ENCODE data around the gene RAD54L2.

GRCh38 chr3:51510996-51511395, 27.5 kb upstream of the RAD54L2 start:
- TF ChIP-seq EP300 (IDR thresholded peaks at IDR 0.05; ENCODE audit: borderline replicate concordance in 1 of 2, low read depth in 2 of 2, low read length in 2 of 2) (no peak), CTCF (IDR thresholded peaks at IDR 0.05; ENCODE audit: control extremely low read depth in 1 of 3, insufficient read depth in 1 of 3, low read depth in 1 of 3, low read length in 3 of 3) (no peak), JUND (IDR thresholded peaks at IDR 0.05; ENCODE audit: low read length) (no peak), POLR2AphosphoS5 (IDR thresholded peaks at IDR 0.05; ENCODE audit: low read depth, low read length) (no peak), TAF1 (IDR thresholded peaks at IDR 0.05; ENCODE audit: low read depth, low read length) (no peak), CBX5 (IDR thresholded peaks at IDR 0.05; ENCODE audit: low read depth, low read length) (no peak), BACH1 (IDR thresholded peaks at IDR 0.05; ENCODE audit: low read length) (no peak), TBP (IDR thresholded peaks at IDR 0.05; ENCODE audit: low read depth, low read length) (no peak), ATF3 (IDR thresholded peaks at IDR 0.05; ENCODE audit: insufficient read depth, low read depth, low read length) (no peak), RAD21 (IDR thresholded peaks at IDR 0.05 in 1 of 2, conservative IDR thresholded peaks at IDR 0.05 in 1 of 2; ENCODE audit: low read depth in 2 of 2, low read length in 2 of 2) (no peak), RFX5 (IDR thresholded peaks at IDR 0.05; ENCODE audit: borderline replicate concordance, low read depth, low read length) (no peak), ZNF274 (IDR thresholded peaks at IDR 0.05; ENCODE audit: borderline replicate concordance, extremely low read depth, low read length) (no peak), CHD2 (IDR thresholded peaks at IDR 0.05; ENCODE audit: low read length) (no peak)
